ENCODE data around the gene SSUH2.

DNA sequence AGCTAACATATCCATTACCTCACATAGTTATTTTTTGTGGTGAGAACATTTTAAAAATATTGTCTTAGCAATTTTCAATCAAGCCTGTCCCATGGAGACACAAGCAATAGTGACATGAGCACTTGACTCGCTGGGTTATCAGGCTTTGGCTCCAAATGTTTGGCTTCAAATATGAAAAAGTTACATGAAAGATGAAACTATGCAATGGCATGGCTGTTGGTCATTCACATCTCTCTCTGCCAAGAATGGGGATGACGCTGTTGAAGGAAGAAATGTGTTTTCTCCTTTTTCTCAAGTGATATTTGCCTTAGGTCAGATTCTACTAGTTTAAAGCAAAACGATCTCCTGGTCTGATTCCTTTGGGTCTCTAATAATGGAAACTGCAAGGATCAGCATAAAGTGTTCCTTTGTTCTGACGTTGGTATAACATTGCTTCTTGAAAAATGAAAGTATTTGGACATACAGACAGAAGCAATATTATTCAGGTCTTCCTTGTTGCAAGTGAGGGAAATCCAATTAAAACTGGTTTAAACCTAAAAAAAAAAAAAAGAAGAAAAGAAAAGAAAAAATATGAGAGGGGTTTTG lies 71.2 kb downstream of the SSUH2 start:
- TF ChIP-seq ZNF672 (CRISPR knock-in tag; IDR thresholded peaks at IDR 0.05) = no peak
- TF ChIP-seq MBD4 (IDR thresholded peaks at IDR 0.05; ENCODE audit: borderline replicate concordance, low read length) = no peak
- no peak for TF ChIP-seq CTCF (CRISPR knock-in tag; IDR thresholded peaks at IDR 0.05)
- TF ChIP-seq BRCA1 (CRISPR knock-in tag; IDR thresholded peaks at IDR 0.05) = no peak
- no peak for TF ChIP-seq NFIC (IDR thresholded peaks at IDR 0.05; ENCODE audit: low read length)
- no peak for TF ChIP-seq GABPB1 (CRISPR knock-in tag; IDR thresholded peaks at IDR 0.05)
- no peak for TF ChIP-seq RXRA (CRISPR knock-in tag; IDR thresholded peaks at IDR 0.05)
- TF ChIP-seq RORA (CRISPR knock-in tag; IDR thresholded peaks at IDR 0.05) = no peak
- TF ChIP-seq USF2 (IDR thresholded peaks at IDR 0.05; ENCODE audit: low read depth, low read length) = no peak
- TF ChIP-seq USF2 (CRISPR knock-in tag; IDR thresholded peaks at IDR 0.05; ENCODE audit: borderline replicate concordance) = no peak

Data from HepG2 (cell line).